Right atrium auricular region (tissue), 2 donors: ENCODE data around the gene HES3. TPM values are rescaled to one million over a fixed set of nuclear protein-coding genes. Genes with fewer than 3 reads are reported as not detected.

Source experiments
- DNase-seq: peaks from one replicate; pipeline ENCODE4 v3.0.0-alpha.2; 2019; ENCODE audit warnings: low spot score
- H3K27ac ChIP-seq, 2 donors: fragments of 200-600 bp; sonication (generic); 1 replicate in 1 of 2; 2 replicates in 1 of 2; pipeline ENCODE4 v1.5.1; 2016 to 2019
- H3K27me3 ChIP-seq, 2 donors: fragments of 200-600 bp; sonication (generic); one replicate each; pipeline versions ENCODE4 v1.5.1 to v1.6.0; 2017 to 2019
- H3K36me3 ChIP-seq: fragments of 200-600 bp; sonication (generic); one replicate; pipeline ENCODE4 v1.5.1; 2016
- H3K4me1 ChIP-seq, 2 donors: fragments of 200-600 bp; sonication (generic); one replicate each; pipeline versions ENCODE4 v1.5.1 to v1.6.0; 2017 to 2019
- H3K4me3 ChIP-seq, 2 donors: fragments of 200-600 bp; sonication (generic); 1 replicate in 1 of 2; 2 replicates in 1 of 2; pipeline ENCODE4 v1.5.1; 2017 to 2019; ENCODE audit warnings: mild to moderate bottlenecking in 1 of 2, moderate library complexity in 1 of 2
- H3K9me3 ChIP-seq, 2 donors: fragments of 200-600 bp; sonication (generic); one replicate each; pipeline ENCODE4 v1.5.1; 2019
- CTCF ChIP-seq, 2 donors: fragments of 200-600 bp; sonication (generic); IDR thresholded peaks; one replicate each; pipeline ENCODE4 v1.5.1; 2019; ENCODE audit warnings: antibody characterized with exemption in 2 of 2
- total RNA-seq, 2 donors: library from RNA; depleted of rRNA; stranded (reverse); fragments of >200 nt; gene quantifications; one replicate each; pipeline ENCODE4 v1.1.0, GENCODE V29; 2016

HES3 gene
- total RNA-seq, 2 donors from 2014 or later, result not detected

- Histone ChIP-seq H3K27me3 (no peaks in the 10 kb centered on the region), H3K4me3 (no peak overlapping the region), H3K36me3 (peaks cover 54% of the 10 kb centered on the region), H3K4me1 (peaks cover 0 to 41% of the 10 kb centered on the region in 2 donors), H3K27ac (peak overlapping the region; percentile 70 to 80), H3K9me3 (no peaks in the 10 kb centered on the region)
- no peak for DNase-seq
- TF ChIP-seq CTCF (IDR thresholded peaks at IDR 0.05), result no peak
Observed at GRCh38 chr1:6223617-6224016, 20.4 kb upstream of the HES3 start.

GRCh38 chr1:6224718-6225117 lies 19.3 kb upstream of the HES3 start:
- Histone ChIP-seq H3K4me3 (no peak overlapping the region), H3K27me3 (no peaks in the 10 kb centered on the region), H3K4me1 (peaks cover 0 to 41% of the 10 kb centered on the region in 2 donors), H3K27ac (peak overlapping the region; percentile 65 to 80), H3K36me3 (peaks cover 59% of the 10 kb centered on the region), H3K9me3 (no peaks in the 10 kb centered on the region)
- DNase-seq, result no peak
- TF ChIP-seq CTCF (IDR thresholded peaks at IDR 0.05), result no peak

GRCh38 chr1:6225651-6226050 lies 18.3 kb upstream of the HES3 start:
- H3K9me3 ChIP-seq, result no peaks in the 10 kb centered on the region
- H3K4me1 ChIP-seq, result peaks cover 0 to 41% of the 10 kb centered on the region in 2 donors
- H3K27ac ChIP-seq, result peak overlapping the region; percentile 65 to 80
- H3K36me3 ChIP-seq, result peaks cover 65% of the 10 kb centered on the region
- H3K27me3 ChIP-seq, result no peaks in the 10 kb centered on the region
- no peak for TF ChIP-seq CTCF (IDR thresholded peaks at IDR 0.05)
- no peak for DNase-seq
- no peak overlapping the region for H3K4me3 ChIP-seq

GRCh38 chr1:6233376-6233775 lies 10.6 kb upstream of the HES3 start:
- Histone ChIP-seq H3K9me3 (no peaks in the 10 kb centered on the region), H3K27ac (peak overlapping the region; percentile 20 to 59), H3K4me1 (peaks cover 0 to 33% of the 10 kb centered on the region in 2 donors), H3K4me3 (no peak overlapping the region), H3K27me3 (no peaks in the 10 kb centered on the region), H3K36me3 (peaks cover 48% of the 10 kb centered on the region)
- TF ChIP-seq CTCF (IDR thresholded peaks at IDR 0.05), result no peak
- no peak for DNase-seq

- H3K36me3 ChIP-seq, result peaks cover 38% of the 10 kb centered on the region
- H3K27ac ChIP-seq, result peak overlapping the region; percentile 40 to 59
- H3K27me3 ChIP-seq, result no peaks in the 10 kb centered on the region
- H3K4me1 ChIP-seq, result peaks cover 0 to 33% of the 10 kb centered on the region in 2 donors
- DNase-seq, result no peak
- H3K9me3 ChIP-seq, result no peaks in the 10 kb centered on the region
- peak overlapping the region; percentile 61 to 68 for H3K4me3 ChIP-seq
- TF ChIP-seq CTCF (IDR thresholded peaks at IDR 0.05), result no peak
Observed at GRCh38 chr1:6234502-6235295, 9.3 kb upstream of the HES3 start.
